NB4 (cell line): ENCODE data around the gene MAPK1.

Source experiments
- DNase-seq: peaks from one replicate; pipeline ENCODE4 v3.0.0; 2010; ENCODE audit warnings: low read depth
- H3K4me3 ChIP-seq: one replicate; pipeline ENCODE4 v1.5.1; 2011; ENCODE audit warnings: mild to moderate bottlenecking, low read depth, low read length, moderate library complexity
- MAX ChIP-seq: IDR thresholded peaks from 2 replicates; pipeline ENCODE4 v1.6.1; 2011; ENCODE audit warnings: low read depth, low read length
- MYC ChIP-seq: IDR thresholded peaks from 2 replicates; pipeline ENCODE4 v1.6.1; 2011; ENCODE audit warnings: low read depth, low read length
- POLR2A ChIP-seq: IDR thresholded peaks from 2 replicates; pipeline ENCODE4 v1.6.1; 2011; ENCODE audit warnings: mild to moderate bottlenecking; ENCODE audit not compliant: insufficient read length; ENCODE audit errors: extremely low read depth
- TF ChIP-seq, protein P1 (sequence below): IDR thresholded peaks from one replicate; pipeline ENCODE4 v1.5.1; 2012; ENCODE audit warnings: low read depth, low read length

Gene MAPK1

DNA sequence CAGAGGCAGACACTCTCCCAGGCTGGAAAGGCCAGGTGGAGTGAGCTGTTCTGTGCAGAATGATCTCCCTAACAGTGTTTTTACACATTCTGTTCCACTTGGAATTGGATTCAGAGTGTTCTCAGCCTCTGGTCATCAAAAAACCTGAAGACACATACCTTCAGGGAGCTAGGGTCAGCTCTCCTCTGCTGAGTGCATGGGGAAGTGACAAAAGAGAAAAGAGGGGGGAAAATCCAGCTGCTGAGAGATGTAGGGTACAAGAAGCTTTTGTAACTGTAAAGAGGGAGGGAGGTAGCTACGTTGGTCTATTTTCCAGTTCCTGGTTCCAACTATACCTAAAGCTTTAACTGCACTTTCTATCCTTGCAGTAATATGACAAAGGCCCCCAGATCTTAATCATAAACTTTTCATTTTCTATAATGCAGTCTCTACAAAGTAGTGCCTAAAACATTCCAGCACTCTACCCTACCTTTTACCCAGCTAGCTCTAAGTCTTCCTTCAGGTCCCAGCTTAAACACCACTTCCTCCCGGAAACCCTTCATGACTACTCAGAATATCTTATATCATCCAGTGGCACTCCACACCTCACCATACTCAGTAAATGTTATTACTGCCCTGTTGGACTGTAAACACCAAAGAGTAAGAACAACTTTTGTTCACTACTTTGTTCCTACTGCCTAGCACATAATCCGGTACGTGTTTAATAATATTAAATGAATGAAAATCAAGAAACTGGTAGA, 9.2 kb downstream of the MAPK1 start:
- no peak for TF ChIP-seq POLR2A
- TF ChIP-seq, protein P1, sequence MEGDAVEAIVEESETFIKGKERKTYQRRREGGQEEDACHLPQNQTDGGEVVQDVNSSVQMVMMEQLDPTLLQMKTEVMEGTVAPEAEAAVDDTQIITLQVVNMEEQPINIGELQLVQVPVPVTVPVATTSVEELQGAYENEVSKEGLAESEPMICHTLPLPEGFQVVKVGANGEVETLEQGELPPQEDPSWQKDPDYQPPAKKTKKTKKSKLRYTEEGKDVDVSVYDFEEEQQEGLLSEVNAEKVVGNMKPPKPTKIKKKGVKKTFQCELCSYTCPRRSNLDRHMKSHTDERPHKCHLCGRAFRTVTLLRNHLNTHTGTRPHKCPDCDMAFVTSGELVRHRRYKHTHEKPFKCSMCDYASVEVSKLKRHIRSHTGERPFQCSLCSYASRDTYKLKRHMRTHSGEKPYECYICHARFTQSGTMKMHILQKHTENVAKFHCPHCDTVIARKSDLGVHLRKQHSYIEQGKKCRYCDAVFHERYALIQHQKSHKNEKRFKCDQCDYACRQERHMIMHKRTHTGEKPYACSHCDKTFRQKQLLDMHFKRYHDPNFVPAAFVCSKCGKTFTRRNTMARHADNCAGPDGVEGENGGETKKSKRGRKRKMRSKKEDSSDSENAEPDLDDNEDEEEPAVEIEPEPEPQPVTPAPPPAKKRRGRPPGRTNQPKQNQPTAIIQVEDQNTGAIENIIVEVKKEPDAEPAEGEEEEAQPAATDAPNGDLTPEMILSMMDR: no peak
- no peak for TF ChIP-seq MAX
- TF ChIP-seq MYC: no peak
- H3K4me3 ChIP-seq: no peak overlapping the region
- no peak for DNase-seq

DNA sequence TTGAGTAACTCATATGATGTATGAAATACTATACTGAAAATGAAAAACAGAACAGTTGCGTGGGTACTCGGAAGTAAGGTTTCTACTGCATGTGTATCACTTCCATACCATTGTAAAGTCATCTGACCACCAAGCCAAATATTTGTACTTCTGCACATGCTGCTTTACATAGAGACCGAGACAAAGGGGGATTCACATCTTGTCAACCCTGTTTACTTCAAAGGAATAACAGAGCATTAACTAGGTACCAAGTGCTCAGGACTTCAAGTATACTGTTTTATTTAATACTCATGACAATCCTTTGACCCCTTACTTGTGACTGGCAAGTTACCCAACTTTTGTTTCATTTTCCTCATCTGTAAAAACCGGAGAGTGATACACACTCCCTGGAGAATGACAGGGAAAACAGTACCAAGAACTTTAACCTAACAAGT, 9.9 kb downstream of the MAPK1 start:
- DNase-seq: no peak
- TF ChIP-seq POLR2A (no peak), MYC (no peak), MAX (no peak)
- TF ChIP-seq, protein P1: no peak
- no peak overlapping the region for H3K4me3 ChIP-seq

- TF ChIP-seq MAX (no peak), MYC (no peak), POLR2A (no peak)
- TF ChIP-seq, protein P1: no peak
- no peak overlapping the region for H3K4me3 ChIP-seq
- no peak for DNase-seq
These were observed 10.6 kb downstream of the MAPK1 start for GRCh38 chr22:21856868-21857267.

DNA sequence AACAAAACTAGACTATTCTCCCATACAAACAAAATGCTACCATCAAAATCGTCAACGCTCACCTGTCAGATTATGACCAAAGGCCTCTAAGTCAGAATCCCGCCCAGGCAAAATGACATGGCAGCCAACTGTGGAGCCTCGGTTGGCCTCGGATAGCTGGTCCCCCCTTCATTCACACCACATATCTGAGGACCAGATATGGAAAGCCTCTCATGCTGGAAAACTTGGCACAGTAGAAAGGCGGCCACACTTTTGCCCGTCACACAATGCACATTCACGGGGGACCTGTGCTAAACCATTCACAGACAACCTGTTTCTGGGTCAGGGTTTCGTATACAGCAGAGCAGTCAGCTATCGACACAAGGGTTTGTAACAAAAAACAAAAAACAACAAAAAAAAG, 11.2 kb downstream of the MAPK1 start:
- no peak for DNase-seq
- no peak overlapping the region for H3K4me3 ChIP-seq
- TF ChIP-seq MAX (no peak), MYC (no peak), POLR2A (no peak)
- TF ChIP-seq, protein P1: no peak

DNA sequence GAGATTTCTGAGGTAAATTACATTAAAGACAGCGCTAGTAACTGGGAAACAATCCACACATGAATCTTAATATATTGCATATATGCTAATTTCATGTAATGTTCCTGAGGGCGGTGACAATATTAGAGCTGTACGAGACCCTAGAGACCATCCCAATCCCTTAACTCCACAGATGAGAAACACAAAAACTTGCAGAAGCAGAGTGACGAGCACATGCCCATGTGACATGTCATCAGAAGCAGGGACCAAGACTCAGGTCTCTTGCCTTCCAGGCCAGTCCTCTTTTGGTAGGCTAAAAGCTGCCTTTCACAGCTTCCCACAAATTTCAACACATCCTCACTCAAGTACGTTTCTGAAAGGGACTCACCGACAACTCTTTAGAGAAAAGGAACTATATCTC, 11.8 kb downstream of the MAPK1 start:
- H3K4me3 ChIP-seq: no peak overlapping the region
- peak; percentile 72 for DNase-seq
- TF ChIP-seq, protein P1: no peak
- peak; percentile 52 for TF ChIP-seq MAX
